Measurements from ENCODE around the gene GPC5.

Gene GPC5

DNA sequence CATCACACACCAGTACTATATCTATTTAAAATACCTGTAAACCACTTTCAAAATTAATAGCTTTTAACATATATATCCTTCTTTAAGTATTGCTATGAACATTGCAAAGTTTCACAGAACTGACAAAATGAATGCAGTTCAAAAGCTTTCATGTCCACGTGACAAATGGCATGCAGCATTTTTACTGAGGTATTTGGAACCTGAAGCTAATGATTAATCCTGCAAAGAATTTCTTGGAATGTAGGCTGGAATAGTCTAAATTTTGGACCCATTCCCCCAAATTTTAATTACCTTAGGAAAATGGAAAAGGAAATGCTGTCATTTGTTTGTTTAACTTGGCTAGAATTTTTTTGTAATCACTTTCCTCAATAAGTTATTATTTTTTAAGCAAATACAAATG is 1404.4 kb downstream of the GPC5 start:
- Histone ChIP-seq H3K27me3 (ENCODE audit: insufficient read depth, low read length) (no peaks in the 10 kb centered on the region), H3K79me1 (ENCODE audit: low read length) (no peaks in the 10 kb centered on the region), H2AFZ (ENCODE audit: insufficient read depth, low read length, poor library complexity) (no peak overlapping the region), H3K18ac (ENCODE audit: low read length) (no peak overlapping the region), H4K91ac (ENCODE audit: low read depth, low read length) (no peak overlapping the region), H3K4ac (ENCODE audit: low read depth, low read length) (no peak overlapping the region), H3K14ac (ENCODE audit: low read length) (no peak overlapping the region), H2AK5ac (ENCODE audit: low read length) (no peak overlapping the region), H3K4me2 (ENCODE audit: low read length) (no peak overlapping the region), H2BK5ac (ENCODE audit: low read depth, low read length, poor library complexity) (no peak overlapping the region), H3K79me2 (ENCODE audit: control insufficient read depth, insufficient read depth, low read length, poor library complexity) (no peaks in the 10 kb centered on the region), H2BK12ac (ENCODE audit: low read length) (no peak overlapping the region), H3K9me3 (ENCODE audit: insufficient read depth, low read depth, low read length) (no peaks in the 10 kb centered on the region), H3K36me3 (ENCODE audit: control insufficient read depth in 1 of 2, insufficient read depth in 2 of 2, low read length in 2 of 2) (no peaks in the 10 kb centered on the region), H4K12ac (ENCODE audit: low read depth, low read length) (no peak overlapping the region), H3K4me1 (ENCODE audit: control insufficient read depth in 1 of 2, insufficient read depth in 2 of 2, low read length in 2 of 2) (no peaks in the 10 kb centered on the region), H3K23ac (ENCODE audit: low read length) (no peak overlapping the region), H3K9ac (ENCODE audit: low read length) (no peak overlapping the region), H3K27ac (ENCODE audit: low read depth, low read length) (no peak overlapping the region), H2BK120ac (ENCODE audit: insufficient read depth, low read length, poor library complexity) (no peak overlapping the region), H4K8ac (ENCODE audit: low read depth, low read length) (no peak overlapping the region), H3K4me3 (ENCODE audit: low read depth, low read length) (no peak overlapping the region)
- DNase-seq, result no peak
- WGBS (ENCODE audit: extremely low coverage, insufficient coverage, insufficient read length), result no CpG with 5 or more reads among the region's 1 CpG

DNA sequence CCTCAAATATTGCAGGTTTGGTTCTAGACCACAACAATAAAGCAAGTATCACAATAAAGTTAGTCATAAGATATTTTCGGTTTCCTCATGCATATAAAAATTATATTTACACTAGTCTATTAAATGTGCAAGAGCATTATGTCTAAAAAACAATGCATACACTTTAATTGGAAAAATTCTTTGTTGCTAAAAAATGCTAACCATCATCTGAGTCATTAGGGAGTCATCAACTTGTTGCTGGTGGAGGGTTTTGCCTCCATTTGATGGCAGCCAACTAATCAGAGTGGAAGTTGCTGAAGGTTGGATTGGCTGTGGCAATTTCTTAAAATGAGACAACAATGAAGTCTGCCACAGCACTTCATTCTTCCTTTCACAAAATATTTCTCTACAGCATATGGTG is 1405.9 kb downstream of the GPC5 start:
- Histone ChIP-seq H3K4me2 (ENCODE audit: low read length) (no peak overlapping the region), H3K4me3 (ENCODE audit: low read depth, low read length) (no peak overlapping the region), H3K4ac (ENCODE audit: low read depth, low read length) (no peak overlapping the region), H3K18ac (ENCODE audit: low read length) (no peak overlapping the region), H2BK5ac (ENCODE audit: low read depth, low read length, poor library complexity) (no peak overlapping the region), H2AFZ (ENCODE audit: insufficient read depth, low read length, poor library complexity) (no peak overlapping the region), H3K79me1 (ENCODE audit: low read length) (no peaks in the 10 kb centered on the region), H3K27ac (ENCODE audit: low read depth, low read length) (no peak overlapping the region), H3K9ac (ENCODE audit: low read length) (no peak overlapping the region), H3K9me3 (ENCODE audit: insufficient read depth, low read depth, low read length) (no peaks in the 10 kb centered on the region), H3K23ac (ENCODE audit: low read length) (no peak overlapping the region), H4K12ac (ENCODE audit: low read depth, low read length) (no peak overlapping the region), H3K27me3 (ENCODE audit: insufficient read depth, low read length) (no peaks in the 10 kb centered on the region), H3K36me3 (ENCODE audit: control insufficient read depth in 1 of 2, insufficient read depth in 2 of 2, low read length in 2 of 2) (no peaks in the 10 kb centered on the region), H3K4me1 (ENCODE audit: control insufficient read depth in 1 of 2, insufficient read depth in 2 of 2, low read length in 2 of 2) (no peaks in the 10 kb centered on the region), H4K8ac (ENCODE audit: low read depth, low read length) (no peak overlapping the region), H4K91ac (ENCODE audit: low read depth, low read length) (no peak overlapping the region), H3K14ac (ENCODE audit: low read length) (no peak overlapping the region), H2BK12ac (ENCODE audit: low read length) (no peak overlapping the region), H3K79me2 (ENCODE audit: control insufficient read depth, insufficient read depth, low read length, poor library complexity) (no peaks in the 10 kb centered on the region), H2AK5ac (ENCODE audit: low read length) (no peak overlapping the region), H2BK120ac (ENCODE audit: insufficient read depth, low read length, poor library complexity) (no peak overlapping the region)
- DNase-seq, result no peak
- no CpG with 5 or more reads among the region's 1 CpG for WGBS (ENCODE audit: extremely low coverage, insufficient coverage, insufficient read length)

- Histone ChIP-seq H4K12ac (ENCODE audit: low read depth, low read length) (no peak overlapping the region), H4K91ac (ENCODE audit: low read depth, low read length) (no peak overlapping the region), H3K23ac (ENCODE audit: low read length) (no peak overlapping the region), H3K27ac (ENCODE audit: low read depth, low read length) (no peak overlapping the region), H3K4me1 (ENCODE audit: control insufficient read depth in 1 of 2, insufficient read depth in 2 of 2, low read length in 2 of 2) (no peaks in the 10 kb centered on the region), H3K9me3 (ENCODE audit: insufficient read depth, low read depth, low read length) (no peaks in the 10 kb centered on the region), H2BK120ac (ENCODE audit: insufficient read depth, low read length, poor library complexity) (no peak overlapping the region), H3K9ac (ENCODE audit: low read length) (no peak overlapping the region), H3K4me2 (ENCODE audit: low read length) (no peak overlapping the region), H3K4me3 (ENCODE audit: low read depth, low read length) (no peak overlapping the region), H3K27me3 (ENCODE audit: insufficient read depth, low read length) (no peaks in the 10 kb centered on the region), H4K8ac (ENCODE audit: low read depth, low read length) (no peak overlapping the region), H3K4ac (ENCODE audit: low read depth, low read length) (no peak overlapping the region), H2AFZ (ENCODE audit: insufficient read depth, low read length, poor library complexity) (no peak overlapping the region), H2BK5ac (ENCODE audit: low read depth, low read length, poor library complexity) (no peak overlapping the region), H3K36me3 (ENCODE audit: control insufficient read depth in 1 of 2, insufficient read depth in 2 of 2, low read length in 2 of 2) (no peaks in the 10 kb centered on the region), H3K79me1 (ENCODE audit: low read length) (no peaks in the 10 kb centered on the region), H3K14ac (ENCODE audit: low read length) (no peak overlapping the region), H3K18ac (ENCODE audit: low read length) (no peak overlapping the region), H3K79me2 (ENCODE audit: control insufficient read depth, insufficient read depth, low read length, poor library complexity) (no peaks in the 10 kb centered on the region), H2BK12ac (ENCODE audit: low read length) (no peak overlapping the region), H2AK5ac (ENCODE audit: low read length) (no peak overlapping the region)
- no peak for DNase-seq
- WGBS (ENCODE audit: extremely low coverage, insufficient coverage, insufficient read length), result no CpG with 5 or more reads among the region's 2 CpGs
Measured at GRCh38 chr13:92804926-92805325, 1406.5 kb downstream of the GPC5 start.

- Histone ChIP-seq H2AFZ (ENCODE audit: insufficient read depth, low read length, poor library complexity) (no peak overlapping the region), H3K4ac (ENCODE audit: low read depth, low read length) (no peak overlapping the region), H4K91ac (ENCODE audit: low read depth, low read length) (no peak overlapping the region), H3K9ac (ENCODE audit: low read length) (no peak overlapping the region), H3K4me3 (ENCODE audit: low read depth, low read length) (no peak overlapping the region), H3K27me3 (ENCODE audit: insufficient read depth, low read length) (no peaks in the 10 kb centered on the region), H3K36me3 (ENCODE audit: control insufficient read depth in 1 of 2, insufficient read depth in 2 of 2, low read length in 2 of 2) (no peaks in the 10 kb centered on the region), H4K8ac (ENCODE audit: low read depth, low read length) (no peak overlapping the region), H2BK12ac (ENCODE audit: low read length) (no peak overlapping the region), H2BK5ac (ENCODE audit: low read depth, low read length, poor library complexity) (no peak overlapping the region), H3K27ac (ENCODE audit: low read depth, low read length) (no peak overlapping the region), H3K4me1 (ENCODE audit: control insufficient read depth in 1 of 2, insufficient read depth in 2 of 2, low read length in 2 of 2) (no peaks in the 10 kb centered on the region), H3K4me2 (ENCODE audit: low read length) (no peak overlapping the region), H3K14ac (ENCODE audit: low read length) (no peak overlapping the region), H4K12ac (ENCODE audit: low read depth, low read length) (no peak overlapping the region), H3K23ac (ENCODE audit: low read length) (no peak overlapping the region), H3K9me3 (ENCODE audit: insufficient read depth, low read depth, low read length) (no peaks in the 10 kb centered on the region), H2AK5ac (ENCODE audit: low read length) (no peak overlapping the region), H3K79me2 (ENCODE audit: control insufficient read depth, insufficient read depth, low read length, poor library complexity) (no peaks in the 10 kb centered on the region), H2BK120ac (ENCODE audit: insufficient read depth, low read length, poor library complexity) (no peak overlapping the region), H3K79me1 (ENCODE audit: low read length) (no peaks in the 10 kb centered on the region), H3K18ac (ENCODE audit: low read length) (no peak overlapping the region)
- no peak for DNase-seq
Measured at GRCh38 chr13:92805766-92806165, 1407.3 kb downstream of the GPC5 start.

GRCh38 chr13:92806215-92806614 is 1407.8 kb downstream of the GPC5 start:
- H3K27me3 ChIP-seq (ENCODE audit: insufficient read depth, low read length), result no peaks in the 10 kb centered on the region
- no peaks in the 10 kb centered on the region for H3K36me3 ChIP-seq (ENCODE audit: control insufficient read depth in 1 of 2, insufficient read depth in 2 of 2, low read length in 2 of 2)
- no peak overlapping the region for H3K27ac ChIP-seq (ENCODE audit: low read depth, low read length)
- no peak overlapping the region for H3K4me2 ChIP-seq (ENCODE audit: low read length)
- H3K4ac ChIP-seq (ENCODE audit: low read depth, low read length), result no peak overlapping the region
- no peak overlapping the region for H2BK120ac ChIP-seq (ENCODE audit: insufficient read depth, low read length, poor library complexity)
- no peak overlapping the region for H3K9ac ChIP-seq (ENCODE audit: low read length)
- WGBS (ENCODE audit: extremely low coverage, insufficient coverage, insufficient read length), result no CpG with 5 or more reads among the region's 4 CpGs
- no peaks in the 10 kb centered on the region for H3K79me2 ChIP-seq (ENCODE audit: control insufficient read depth, insufficient read depth, low read length, poor library complexity)
- no peak overlapping the region for H2BK5ac ChIP-seq (ENCODE audit: low read depth, low read length, poor library complexity)
- H4K8ac ChIP-seq (ENCODE audit: low read depth, low read length), result no peak overlapping the region
- H3K4me1 ChIP-seq (ENCODE audit: control insufficient read depth in 1 of 2, insufficient read depth in 2 of 2, low read length in 2 of 2), result no peaks in the 10 kb centered on the region
- no peak overlapping the region for H3K18ac ChIP-seq (ENCODE audit: low read length)
- no peak overlapping the region for H3K23ac ChIP-seq (ENCODE audit: low read length)
- H3K14ac ChIP-seq (ENCODE audit: low read length), result no peak overlapping the region
- H4K12ac ChIP-seq (ENCODE audit: low read depth, low read length), result no peak overlapping the region
- H3K9me3 ChIP-seq (ENCODE audit: insufficient read depth, low read depth, low read length), result no peaks in the 10 kb centered on the region
- H3K4me3 ChIP-seq (ENCODE audit: low read depth, low read length), result no peak overlapping the region
- H2AK5ac ChIP-seq (ENCODE audit: low read length), result no peak overlapping the region
- H4K91ac ChIP-seq (ENCODE audit: low read depth, low read length), result no peak overlapping the region
- H2AFZ ChIP-seq (ENCODE audit: insufficient read depth, low read length, poor library complexity), result no peak overlapping the region
- H2BK12ac ChIP-seq (ENCODE audit: low read length), result no peak overlapping the region
- DNase-seq, result no peak
- H3K79me1 ChIP-seq (ENCODE audit: low read length), result no peaks in the 10 kb centered on the region
